HG03066 (cell line): ENCODE data around the gene SRPK1.

Experiments used
- ATAC-seq: cut with Tn5 transposase; IDR thresholded peaks from one replicate; pipeline ENCODE4 v1.9.1; 2021; ENCODE audit warnings: low read depth; ENCODE audit not compliant: unreplicated experiment

The SRPK1 gene

DNA sequence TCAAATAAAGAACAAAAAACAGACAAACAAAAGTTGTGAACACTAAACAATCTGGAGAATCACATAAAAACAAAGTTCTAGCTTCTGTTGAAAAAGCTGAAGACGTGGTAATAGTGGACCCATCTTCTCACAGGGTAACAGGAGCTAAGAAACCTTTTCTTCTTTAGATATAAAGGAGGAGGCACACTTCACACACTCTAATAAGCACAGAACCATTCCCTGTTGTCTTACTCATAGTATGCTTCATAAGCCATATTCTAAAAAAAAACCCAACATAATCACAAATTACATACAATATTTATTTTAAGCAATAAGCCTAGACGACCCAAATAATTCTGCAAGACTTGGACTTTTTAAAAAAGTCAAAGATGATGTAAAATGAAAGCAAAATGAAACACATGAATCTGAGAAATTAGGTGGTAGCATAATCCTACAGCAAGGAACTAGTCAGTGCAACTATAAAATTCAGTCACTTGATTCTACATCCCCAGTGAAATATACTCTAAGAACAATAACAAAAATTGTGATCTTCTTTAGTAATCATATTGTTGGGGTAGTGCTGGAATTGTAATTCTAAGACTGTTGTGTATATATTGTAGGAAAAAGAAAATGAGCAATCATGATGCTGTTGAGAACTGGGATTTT lies 15.6 kb downstream of the SRPK1 start:
- ATAC-seq = no peak

DNA sequence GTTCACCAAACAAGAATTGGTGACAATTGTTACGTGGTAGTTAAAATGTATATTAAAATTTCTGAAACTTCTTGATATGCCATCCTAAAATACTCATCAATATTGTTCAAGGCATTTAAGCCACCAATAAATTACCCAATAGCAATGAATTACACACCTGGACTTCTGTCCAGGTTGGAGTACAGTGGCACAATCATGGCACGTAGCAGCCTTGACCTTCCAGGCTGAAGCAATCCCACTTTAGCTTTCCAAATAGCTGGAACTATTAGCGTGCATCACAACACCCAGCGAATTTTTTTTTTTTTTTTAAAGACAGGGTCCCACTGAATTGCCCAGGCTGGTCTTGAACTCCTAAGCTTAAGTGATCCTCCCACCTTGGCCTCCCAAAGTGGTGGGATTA lies 17.2 kb downstream of the SRPK1 start:
- ATAC-seq = no peak

DNA sequence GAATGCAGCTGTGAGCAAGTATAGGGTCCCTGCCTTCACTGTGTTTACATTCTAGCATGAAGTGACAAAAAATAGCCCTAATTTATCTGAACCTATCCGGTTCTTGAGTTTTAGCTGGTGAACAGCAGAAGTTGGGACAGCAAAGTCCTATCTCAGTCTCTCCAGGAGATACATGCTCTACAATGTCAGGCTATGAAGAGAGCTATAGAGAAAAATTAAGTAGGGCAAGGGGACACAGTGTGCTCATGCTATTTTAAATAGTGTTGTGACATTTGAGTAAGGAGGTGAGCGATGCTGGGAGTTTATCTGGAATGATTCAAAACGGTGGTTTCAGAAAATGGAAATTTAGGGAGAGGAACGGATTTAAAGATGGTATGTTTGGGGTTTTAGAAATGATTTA lies 20.4 kb downstream of the SRPK1 start:
- ATAC-seq = no peak

DNA sequence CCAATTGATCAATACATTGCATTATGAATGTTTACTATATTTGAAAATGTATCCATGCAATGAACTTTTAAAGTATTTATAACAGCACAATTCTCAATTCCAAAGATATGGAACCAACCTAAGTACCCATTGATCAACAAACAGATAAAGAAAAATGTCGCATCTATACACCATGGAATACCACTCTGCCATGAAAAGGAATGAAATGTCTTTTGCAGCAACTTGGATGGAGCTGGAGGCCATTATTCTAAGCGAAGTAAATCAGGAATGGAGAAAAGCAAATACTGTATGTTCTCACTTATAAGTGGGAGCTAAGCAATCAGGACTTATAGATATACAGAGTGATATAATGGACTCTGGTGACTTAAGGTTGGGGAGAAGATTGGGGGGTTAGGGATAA lies 22.9 kb downstream of the SRPK1 start:
- no peak for ATAC-seq

DNA sequence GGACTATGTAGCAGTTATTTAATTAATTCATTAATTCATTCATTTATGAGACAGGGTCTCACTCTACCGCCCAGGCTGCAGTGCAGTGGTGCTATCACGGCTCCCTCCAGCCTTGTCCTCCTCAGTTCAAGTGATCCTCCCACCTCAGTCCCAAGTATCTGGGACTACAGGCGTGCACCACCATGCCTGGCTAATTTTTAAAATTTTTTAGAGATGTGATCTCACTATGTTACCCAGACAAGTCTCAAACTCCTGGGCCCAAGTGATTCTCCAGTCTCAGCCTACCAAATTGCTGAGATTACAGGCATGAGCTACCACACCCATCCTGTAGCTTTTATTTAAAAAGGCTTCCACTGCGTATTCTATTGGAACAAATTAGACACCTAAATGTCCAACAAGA lies 23.4 kb downstream of the SRPK1 start:
- no peak for ATAC-seq

DNA sequence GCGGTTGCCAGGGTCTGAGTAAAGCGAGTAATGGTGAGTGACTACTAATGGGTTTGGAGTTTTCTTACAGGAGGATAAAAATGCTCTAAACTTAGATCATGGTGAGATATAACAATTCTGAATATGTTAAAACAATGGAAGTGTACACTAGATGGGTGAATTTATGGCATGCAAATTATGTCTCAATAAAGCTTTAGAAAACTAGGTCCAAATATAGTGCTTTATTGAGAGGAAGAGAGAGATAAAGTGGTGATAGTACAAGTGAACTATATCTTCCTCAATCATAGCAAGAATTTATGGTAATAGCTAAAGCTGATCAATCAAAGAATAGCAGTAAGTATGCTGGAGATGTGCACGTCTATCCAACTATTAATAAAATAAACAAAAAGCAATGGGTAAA lies 23.9 kb downstream of the SRPK1 start:
- no peak for ATAC-seq

DNA sequence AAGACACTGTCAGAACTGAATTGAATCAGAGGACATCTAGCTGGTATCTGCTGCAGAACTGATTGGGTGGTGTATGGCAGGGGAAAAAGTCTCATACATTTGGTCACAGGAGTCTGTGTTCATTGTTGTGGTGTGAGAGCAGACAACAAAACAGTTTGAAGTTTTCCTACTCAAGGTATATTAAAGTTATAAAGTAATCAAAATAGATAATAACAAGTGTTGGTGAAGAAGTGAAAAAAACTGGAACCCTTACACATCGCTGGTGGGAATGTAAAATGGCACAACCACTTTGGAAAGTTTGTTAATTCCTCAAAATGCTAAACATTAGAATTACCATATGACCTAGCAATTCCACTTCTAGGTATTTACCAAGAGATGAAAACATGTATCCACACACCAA lies 24.7 kb downstream of the SRPK1 start:
- ATAC-seq = no peak

DNA sequence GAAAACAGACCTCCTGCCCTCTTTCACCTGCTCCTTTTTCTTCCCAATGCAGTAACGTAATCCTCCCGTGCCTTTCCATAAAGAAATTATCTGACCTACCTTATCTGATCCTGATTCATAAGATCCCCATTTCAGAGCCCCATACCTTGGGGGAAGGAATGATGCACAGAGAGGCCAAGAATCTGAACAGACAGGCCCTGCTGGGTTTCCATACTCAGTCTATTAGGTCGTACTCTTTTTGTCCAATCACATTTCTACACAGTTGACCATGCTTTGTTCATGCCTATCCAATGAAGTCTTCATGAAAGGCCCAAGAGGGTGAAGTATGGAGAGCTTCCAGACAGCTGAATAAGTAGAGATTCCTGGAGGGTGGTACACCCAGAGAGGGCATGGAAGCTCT lies 25.3 kb downstream of the SRPK1 start:
- ATAC-seq = no peak

DNA sequence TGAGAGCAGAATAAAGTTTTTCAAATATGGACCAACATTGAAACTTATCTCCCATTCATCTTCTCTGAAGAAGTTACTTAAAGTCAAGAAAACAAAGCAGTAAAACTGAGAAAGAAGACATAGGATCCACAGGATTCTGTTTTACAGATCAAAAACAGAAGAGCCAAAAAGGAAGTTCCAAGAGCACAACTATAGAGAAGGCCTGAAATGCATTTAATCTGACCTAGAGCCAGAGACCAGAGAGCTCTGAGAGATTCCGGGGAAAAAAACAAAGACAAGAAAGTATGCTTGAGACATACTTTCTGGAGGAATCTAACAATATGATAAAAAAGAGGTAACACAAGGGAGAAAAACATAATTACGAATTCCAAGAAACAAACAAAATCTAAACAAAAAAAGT lies 26.1 kb downstream of the SRPK1 start:
- ATAC-seq = no peak

DNA sequence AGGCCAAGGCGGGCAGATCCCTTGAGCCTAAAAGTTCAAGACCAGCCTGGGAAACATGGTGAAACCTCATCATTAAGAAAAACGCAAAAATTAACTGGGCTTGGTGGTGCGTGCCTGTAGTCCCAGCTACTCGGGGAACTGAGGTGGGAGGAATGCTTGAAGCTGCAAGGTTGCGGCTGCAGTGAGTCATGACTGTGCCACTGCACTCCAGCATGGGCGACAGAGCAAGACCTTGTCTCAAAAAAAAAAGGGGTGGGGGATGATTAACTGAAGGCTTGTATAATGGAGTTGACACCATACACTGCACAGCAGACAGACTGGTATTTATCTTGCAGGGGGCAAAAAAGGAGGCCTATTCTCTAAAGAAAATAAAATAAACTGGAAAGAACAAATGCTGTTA lies 27.7 kb downstream of the SRPK1 start:
- no peak for ATAC-seq

DNA sequence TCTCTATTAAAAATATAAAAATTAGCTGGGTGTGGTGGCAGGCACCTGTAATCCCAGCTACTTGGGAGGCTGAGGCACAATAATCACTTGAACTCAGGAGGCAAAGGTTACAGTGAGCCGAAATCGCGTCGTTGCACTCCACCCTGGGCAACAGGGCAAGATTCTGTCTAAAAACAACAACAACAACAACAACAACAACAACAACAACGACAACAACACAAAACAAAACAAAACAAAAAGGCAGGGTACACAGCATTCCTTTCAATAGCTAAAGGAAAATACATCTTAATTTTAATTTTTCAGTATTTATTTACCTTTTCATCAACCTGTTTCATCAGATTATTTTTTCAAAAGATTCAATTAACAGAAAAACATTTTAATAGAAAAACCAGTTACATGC lies 28.4 kb downstream of the SRPK1 start:
- ATAC-seq = no peak

DNA sequence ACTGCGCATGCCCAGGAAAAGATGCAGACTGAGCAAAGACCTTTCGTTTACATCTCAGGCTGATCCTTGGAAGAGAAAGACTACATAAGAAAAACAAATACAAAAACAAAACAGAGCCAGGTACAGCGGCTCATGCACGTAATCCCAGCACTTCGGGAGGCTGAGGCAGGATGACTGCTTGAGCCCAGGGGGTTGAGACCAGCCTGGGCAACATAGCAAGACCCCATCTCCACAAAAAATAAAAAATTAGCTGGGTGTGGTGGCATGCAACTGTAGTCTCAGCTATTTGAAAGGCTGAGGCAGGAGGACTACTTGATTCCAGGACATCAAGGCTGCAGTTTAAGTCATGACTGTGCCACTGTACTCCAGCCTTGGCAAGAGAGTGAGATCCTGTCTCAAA lies 41.7 kb downstream of the SRPK1 start:
- no peak for ATAC-seq

DNA sequence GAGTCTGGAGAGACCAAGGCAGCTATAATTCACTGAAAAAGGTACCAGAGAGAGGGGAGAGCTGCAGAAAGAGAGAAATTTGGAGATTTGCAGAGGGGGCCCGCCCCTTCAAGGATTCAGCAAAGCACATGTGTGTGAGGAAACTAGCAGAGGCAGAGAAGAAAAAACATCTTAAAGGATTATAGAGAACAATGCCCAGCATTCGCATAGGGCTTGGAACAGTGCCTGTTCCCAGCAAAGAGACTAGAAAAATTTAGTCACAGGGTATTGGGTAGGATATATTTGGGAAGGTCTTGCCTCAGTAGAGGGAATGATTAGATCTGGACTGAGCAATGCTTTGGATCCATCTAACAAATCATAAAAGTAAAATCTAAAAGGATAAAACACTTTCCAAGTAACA lies 44.0 kb downstream of the SRPK1 start:
- no peak for ATAC-seq

DNA sequence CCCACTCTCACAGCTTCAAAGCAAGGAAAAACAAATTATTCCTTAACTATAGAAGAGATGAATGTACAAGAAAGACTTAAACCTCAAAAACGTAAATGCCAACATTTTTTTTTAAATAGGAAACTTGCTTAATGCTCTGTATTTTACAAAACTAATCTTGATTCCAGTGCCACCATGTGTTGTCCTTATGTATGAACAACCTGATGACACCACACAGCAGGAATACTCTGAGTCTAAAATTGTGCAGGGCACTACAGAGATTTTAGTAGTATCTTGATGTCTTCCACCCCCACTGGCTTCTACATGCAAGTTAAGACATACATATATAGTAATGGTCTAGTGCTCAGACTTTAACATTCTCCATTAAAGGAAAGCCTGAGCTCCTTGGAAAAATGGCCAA lies 46.2 kb downstream of the SRPK1 start:
- ATAC-seq = no peak

DNA sequence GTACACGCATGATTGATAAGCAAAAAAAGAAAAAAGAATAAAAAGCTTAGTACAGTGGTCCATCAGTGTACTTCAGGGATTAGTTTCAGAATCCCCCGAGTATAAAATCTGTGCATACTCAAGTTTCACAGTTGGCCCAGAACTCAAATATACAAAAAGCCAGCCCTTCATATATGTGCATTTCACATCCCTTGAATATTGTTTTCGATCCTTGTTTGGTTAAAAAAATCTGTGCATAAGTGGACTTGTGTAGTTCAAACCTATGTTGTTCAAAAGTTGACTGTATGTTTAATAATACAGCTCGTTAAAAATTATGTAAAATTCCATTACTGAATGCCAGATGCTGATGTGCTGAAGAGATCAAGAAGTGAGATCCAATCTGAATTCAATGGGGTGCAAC lies 61.5 kb downstream of the SRPK1 start:
- ATAC-seq = no peak

DNA sequence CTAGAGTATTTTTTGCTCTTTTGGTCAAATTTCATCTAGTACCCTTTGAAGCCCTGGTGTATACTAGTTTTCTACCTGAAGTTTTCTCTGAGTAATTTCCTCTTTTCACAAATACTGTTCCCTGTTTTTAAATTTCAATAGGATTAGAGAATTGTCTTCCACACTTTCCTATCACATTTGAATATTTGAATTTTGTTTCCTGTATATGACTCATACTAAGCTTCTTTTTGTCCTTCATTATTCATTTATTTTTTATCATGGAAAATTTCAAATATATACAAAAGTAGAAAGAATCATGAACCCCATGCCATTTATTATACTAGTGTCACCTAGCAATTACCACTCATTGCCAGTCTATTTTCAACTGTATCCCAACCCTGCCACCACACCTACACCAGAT lies 63.0 kb downstream of the SRPK1 start:
- ATAC-seq = no peak

DNA sequence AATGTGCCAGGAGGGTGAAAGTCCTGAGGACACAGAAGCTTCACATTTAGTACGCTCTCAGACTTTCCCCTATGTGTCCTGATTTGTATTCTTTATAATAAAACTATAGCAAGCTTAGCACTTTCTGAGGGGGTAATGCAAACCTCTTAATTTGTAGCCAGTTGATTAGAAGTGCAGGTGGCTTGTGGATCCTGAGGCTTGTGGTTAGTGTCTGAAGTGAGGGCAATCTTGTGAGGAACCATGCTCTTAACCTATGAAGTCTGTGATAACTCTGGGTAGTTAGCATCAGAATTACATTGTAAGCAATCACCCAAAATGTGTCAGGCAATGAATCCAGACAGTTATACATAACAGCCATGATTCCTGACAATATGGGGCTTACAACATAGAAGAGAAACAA lies 64.6 kb downstream of the SRPK1 start:
- no peak for ATAC-seq

DNA sequence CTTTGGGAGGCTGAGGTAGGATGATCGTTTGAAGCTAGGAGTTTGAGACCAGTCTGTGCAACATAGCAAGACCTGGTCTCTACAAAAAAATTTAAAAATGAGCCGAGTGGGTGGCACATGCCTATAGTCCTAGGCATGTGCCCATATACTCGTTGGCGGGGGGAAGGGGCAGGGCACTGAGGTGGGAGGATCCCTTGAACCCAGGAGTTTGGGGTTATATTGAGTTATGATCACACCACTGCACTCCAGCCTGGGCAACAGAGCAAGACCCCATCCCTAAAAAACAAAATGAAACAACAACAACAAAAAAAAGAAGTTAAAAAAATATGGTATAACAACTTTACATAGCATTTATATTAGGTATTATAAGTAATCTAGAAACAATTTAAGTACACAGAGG lies 67.9 kb downstream of the SRPK1 start:
- no peak for ATAC-seq

DNA sequence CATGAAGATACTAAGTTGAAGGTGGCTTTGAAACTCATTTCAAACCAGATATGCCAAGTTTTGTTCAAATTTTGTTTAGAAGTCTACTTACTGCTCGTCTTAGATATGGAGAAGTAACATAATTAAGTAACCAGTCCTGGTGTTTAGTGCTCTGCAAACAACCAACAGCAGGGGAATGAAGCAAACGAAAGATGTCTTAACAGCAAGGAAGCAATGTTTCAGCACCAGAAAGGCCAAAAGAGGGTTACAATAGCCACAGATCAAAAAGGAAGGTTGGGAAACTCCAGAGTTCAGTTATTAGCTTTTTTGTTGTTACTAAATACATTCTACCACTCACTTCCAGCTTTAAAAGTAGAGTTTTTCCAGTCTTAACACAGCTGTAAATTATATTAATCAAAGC lies 70.7 kb downstream of the SRPK1 start:
- no peak for ATAC-seq

DNA sequence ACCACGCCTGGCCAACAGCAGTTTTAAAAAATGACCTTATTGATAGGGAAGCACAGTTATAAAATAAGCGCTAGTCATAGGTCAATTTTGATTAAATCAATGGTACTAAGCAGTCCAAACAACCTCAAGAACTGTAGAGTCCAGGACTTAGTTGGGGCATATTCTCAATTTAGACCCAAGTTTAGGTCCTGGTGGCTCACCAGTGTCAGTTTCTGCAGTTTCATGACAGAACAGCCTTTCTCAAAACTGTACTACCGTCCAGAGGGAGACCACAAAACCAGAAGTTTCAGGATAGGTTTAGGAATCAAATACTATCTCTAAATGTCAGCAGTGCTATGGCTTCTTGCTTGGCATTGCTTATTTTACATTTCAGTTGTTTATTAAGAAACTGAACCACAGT lies 76.6 kb downstream of the SRPK1 start:
- ATAC-seq = no peak

DNA sequence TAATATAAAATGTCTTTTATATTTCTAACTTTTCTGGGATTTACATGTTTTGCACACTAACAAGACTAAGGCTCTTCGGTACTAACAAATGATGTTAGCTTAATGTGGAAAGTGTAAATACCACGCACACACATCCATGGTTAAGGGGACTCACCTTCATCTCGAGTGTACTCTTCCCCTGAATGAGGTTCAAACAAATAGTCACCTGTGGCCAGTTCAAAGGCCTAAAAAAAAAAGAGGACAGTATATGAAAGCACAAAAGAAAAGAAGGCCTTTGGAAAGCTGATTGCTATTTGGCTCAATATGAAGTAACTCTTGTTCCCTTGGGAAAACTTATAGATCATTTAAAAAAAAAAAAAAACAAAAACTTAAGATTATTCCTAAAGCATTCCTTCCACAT lies 78.5 kb downstream of the SRPK1 start:
- no peak for ATAC-seq

DNA sequence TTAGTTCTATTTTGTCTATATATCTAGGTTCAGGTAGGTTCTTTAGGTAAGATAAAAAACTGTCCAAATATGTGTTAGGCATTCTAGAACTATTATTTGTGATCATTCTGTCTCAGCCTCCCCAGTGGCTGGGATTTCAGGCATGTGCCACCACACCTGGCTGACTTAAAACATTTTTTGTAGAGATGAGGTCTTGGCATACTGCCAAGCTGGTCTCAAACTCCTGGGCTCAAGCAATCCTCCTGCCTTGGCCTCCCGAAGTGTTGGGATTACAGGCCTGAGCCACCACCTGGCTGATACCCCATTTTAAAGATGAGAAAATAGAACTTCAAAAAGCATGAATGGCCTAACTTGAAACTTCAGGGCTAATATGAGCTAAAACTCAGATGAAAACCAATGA lies 81.9 kb downstream of the SRPK1 start:
- ATAC-seq = no peak

DNA sequence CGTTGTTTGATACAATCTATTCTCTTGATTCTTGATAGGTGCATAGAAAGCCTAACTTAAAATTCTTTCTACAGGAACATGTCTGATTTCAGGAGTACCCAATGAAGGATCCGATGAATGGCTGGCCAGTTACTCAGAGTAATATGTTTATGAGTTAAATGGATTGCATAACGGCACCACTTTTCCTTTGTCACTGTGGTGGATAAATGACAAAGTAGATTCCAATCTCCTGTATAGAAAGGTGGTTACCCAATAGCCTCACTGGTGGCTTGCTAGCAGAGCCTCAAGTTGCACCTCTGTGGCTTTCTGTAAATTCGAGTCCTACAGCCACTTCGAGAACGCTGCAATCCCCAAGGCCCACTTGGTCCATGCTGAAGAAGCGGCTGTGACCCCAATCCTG lies 87.4 kb downstream of the SRPK1 start:
- no peak for ATAC-seq
